GF-D8 (cell line): ENCODE data around the gene HS6ST2.
A peak's percentile ranks its signal among the peaks of the same experiment; 100 is the strongest.

ENCODE experiments used
- DNase-seq: peaks from one replicate; lab custom pipeline; 2025; lab: John Stamatoyannopoulos, UW

Gene HS6ST2

DNA sequence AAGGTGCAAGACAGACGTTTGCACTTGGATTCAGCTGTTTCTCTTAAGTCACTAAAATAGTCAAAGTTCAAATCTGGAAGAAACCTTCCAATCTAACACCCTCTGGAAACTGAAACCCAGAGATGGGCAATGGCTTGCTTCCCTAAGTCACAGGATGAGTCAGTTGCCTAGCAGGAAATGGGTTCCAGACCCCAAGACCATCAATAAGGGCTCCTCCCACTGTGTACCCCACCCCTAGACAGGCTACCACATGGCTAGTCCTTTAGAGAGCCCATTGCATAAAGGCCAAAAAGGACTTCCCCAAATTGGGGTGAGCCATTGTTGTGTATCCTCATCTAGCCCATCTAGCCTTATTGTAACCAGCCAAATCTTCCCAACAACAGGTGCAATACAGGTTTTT, 216.2 kb downstream of the HS6ST2 start:
- DNase-seq = no peak

DNA sequence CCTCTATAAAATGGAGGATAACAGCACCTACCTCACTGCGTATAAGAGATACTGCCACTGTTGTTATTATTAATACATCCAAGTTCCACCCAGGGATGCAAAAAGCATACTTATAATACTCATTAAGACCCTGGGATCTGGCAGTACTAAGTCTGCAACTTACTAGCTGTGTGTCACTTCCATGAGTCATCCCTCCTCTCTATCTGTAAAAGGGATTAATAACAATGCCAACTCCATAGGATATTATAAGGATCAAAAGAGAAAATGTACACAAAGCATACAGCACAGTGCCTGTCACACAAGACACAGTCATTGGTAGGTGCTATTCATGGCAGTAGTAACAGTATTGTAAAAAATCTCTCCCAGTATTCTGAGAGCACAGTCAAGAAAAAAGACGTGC, 216.7 kb downstream of the HS6ST2 start:
- no peak for DNase-seq

DNA sequence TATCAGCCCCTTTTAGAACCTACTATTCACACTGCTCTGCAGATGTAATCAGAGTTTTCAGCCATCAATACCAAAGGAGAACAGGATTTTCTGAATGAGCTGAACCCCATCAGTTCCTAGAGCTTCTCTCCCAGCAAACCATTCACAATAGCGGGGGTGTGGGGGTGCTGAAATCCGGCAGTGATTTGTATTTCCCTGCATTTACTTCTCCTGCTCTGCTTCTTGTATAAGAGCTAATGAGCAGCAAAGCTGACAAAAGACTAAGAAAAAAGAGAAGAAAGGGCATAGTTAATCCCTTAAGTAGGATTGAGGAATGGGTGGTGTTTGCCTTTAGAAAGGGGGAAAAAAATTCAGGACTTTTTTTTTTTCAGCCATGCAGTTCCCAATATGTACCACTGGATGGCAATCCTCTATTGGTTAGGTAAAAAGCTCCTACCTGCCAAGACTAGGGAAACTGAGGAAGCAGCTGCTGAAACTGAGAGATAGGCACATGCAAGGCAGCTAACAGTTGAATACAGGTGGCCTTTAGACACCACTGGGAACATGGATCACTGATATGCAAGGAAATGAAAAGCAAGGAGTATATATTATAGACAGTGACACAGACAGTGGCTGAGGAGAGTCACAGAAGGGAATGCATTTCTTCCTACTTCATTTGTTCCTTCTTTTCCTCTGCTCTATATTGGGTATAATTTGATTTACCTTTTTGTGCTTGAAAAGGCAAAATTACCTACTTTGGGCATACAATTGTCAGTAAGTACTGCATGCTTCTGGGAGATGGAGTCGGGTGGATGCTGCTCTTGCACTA, 217.9 kb downstream of the HS6ST2 start:
- no peak for DNase-seq

DNA sequence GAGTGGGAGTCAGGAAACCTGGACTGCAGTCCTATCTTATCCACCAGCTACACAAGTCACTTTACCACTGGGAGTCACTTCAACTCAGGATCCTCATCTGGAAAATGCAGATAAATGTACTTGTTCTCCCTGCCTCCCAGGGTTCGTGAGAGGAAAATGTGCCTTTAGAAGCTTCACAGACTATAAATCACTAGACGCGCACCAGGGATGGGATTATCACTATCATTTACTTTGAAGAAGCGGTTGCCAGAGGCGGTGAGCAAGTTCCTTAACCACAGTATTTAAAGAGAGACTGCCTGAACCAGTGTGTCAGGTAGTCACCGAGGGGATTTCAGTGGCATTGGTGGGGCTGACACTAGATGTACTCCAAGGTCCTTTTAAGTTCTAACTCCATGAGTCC, 219.5 kb downstream of the HS6ST2 start:
- no peak for DNase-seq

DNA sequence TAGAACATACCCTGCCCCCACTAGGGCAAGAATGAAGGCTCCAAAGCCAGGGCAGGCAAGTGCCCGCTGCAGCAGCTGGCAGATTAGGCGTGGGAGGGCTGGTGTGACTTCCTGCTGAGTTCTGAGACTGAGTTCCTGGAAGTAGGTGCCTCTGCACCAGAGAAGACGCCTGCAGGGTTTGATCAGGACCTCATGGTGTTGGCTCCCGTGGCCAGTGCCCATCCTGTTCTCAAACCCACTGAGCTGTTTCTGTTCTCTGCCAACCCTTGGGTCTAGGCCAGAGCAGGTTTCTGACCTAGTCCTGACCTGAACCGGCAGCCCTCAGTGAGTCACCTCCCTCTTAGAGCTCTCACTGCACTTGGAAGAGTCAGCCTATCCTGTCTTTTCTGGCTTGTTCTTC, 220.7 kb downstream of the HS6ST2 start:
- peak; percentile 5 for DNase-seq

DNA sequence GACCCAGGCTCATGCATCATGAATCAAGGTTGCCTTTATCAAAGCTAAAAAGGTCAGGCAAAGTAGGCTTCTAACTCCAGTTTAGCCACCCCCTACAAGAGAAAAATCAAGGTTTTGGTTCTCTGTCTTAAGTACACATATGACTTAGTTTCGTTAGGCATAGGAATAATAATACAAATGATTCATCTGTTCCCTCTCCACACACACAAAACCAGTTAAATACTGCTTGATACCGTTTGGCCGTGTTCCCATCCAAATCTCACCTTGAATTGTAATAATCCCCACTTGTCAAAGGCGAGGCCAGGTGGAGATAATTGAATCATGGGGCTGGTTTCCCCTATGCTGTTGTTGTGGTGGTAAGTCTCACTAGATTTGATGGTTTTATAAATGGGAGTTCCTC, 226.2 kb downstream of the HS6ST2 start:
- DNase-seq = no peak

DNA sequence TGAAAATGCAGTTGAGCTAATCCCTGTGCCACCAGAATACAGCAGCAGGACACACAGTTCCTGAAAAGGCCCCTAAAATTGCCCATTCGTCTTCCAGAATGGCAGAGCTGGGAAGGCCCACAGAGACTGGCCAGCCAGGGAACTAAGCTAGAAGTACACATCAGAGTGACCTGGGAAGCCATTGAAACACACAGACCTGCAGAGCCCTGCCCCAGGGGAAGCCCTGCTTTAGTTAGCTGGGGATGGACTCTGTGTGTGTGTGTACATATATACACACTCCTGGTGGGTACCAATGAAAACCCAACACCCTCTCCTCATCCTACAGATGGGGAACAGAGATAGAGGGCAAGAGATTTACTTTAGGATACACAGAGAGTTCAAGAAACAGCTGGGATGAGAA, 227.7 kb downstream of the HS6ST2 start:
- no peak for DNase-seq

DNA sequence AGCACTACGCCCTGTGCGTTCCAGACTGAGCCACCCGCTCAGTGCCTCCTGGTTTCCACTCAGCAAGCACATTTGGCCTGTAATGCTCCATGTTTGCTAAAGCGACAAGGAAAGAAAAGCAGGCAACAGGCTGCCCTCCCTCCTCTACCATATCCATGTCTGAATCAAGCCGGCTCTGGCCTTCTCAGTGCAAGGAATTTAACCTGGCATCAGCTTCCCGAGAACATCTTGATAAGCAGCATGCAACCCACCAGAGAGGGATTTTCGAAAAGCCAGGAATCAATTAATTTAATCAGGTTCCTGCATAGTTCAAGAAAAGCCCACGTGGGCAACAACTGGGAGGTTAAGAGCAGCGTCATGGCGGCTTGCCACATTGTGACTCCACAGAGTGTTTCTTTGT, 228.2 kb downstream of the HS6ST2 start:
- no peak for DNase-seq

DNA sequence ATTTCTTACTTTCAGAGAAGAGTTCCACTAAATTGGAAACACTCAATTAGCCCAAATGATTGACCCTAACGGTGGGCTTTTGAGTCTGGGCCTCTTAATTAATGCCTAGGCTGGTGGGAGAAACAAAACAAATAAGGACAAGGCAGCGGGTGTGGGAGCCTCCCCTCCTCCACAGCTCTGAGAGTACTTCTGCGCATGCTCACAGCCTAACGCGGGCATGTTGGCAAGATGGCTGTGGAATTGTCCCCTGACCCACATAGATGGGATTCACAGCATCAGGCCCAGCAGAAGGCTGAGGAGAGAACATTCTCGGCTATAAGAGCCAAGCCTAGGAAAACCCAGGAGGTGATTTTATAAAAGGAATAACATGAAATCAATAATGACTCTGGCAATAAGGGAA, 230.1 kb downstream of the HS6ST2 start:
- DNase-seq = no peak

DNA sequence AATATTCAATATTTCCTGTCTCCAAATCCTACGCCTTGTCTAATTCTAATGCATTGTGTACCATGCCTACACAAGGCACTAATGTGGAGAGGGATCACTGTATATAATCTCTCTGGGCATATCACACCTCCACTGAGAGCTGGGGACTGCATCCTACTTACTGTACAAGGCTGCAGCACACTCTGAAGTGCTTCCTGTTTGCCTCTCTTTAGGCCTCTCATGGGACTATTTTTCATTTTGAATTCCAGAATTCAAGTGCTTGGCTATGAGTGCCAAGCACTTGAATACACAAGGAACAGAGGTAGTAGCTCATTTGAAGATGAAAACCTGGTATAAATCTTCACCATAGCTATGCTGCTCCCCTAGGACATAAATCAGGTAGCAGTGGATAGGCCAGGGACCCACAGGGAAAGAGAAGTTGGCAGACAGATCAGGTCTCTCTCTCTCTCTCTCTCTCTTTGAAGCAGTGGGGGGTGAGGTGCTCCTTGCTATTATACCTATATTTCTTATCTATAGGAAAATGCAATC, 239.9 kb downstream of the HS6ST2 start:
- no peak for DNase-seq

DNA sequence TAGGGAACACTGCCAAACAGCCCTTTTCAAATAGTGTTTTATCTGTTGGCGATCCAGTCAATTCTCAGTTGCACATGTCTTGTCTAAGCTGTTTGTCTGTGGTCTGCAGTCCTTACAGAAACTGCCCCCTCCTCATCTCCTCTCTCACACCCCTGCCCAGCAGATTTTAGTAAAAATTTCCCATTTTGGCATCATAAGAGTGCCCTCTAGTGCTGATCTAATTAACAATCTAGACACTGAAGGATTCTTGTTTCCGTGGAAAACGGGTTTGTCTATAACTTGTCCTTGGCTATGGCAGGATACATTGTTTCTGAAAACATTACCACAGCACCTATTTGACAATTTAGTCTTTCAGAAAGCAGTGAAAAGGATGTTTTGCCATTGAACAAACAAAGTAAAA, 242.4 kb downstream of the HS6ST2 start:
- no peak for DNase-seq

DNA sequence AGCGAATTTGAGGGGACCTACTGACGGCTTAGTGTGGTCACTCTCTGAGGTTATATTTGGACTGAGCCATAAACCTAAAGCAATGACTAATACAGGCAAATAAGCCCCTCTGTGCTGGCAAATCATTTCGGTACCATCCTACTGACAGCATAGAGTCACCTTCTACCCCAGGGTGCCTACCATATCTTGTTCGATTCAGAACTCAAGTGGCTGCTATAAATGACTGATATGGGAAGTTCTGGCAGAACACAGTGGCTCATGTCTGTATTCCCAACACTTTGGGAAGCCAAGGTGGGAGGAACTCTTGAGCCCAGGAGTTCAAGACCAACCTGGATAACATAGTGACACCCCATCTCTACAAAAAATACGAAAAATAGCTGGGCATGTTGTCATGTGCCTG, 243.5 kb downstream of the HS6ST2 start:
- no peak for DNase-seq

DNA sequence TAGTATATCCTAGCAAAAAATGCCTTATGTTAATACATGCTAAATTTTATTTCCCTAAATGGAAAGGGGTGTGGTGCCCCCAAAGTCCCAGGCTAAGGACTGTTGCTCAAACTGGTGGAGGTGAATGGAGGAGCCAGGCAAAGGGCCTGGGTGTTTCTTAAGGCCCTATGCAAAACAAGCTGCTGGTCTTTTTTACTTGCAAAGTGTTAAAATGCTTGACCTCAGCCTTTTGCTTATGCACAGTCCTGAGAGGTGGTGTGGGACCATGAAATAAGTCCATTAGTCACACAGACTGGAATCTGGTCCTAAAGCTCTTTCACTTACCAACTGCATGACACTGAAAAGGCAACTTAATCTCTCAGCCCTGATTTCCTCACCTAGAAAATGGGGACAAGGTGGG, 246.1 kb downstream of the HS6ST2 start:
- no peak for DNase-seq

DNA sequence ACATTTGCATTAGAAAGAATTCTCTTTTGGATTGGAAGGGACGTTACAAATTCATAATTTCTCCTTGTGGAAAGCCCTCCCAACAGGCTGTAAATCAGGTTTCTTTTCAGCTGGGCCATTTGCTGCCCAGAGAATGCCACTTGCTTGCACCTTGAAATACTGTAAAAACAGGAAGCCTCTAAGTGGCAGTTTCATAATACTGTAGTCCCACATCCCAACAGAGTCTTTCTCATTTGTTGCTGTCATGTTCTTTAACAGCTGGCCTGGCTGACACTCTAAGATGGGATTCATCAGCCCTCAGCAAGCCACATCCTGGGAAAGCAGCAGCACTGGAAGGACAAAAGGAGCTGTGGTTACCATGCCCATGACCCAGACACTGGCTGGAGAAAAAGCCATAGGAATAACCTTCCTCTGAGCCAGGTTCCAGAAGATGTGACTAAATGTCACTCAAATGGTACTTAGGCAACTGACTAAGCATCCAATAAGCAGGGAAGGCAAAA, 247.7 kb downstream of the HS6ST2 start:
- no peak for DNase-seq

DNA sequence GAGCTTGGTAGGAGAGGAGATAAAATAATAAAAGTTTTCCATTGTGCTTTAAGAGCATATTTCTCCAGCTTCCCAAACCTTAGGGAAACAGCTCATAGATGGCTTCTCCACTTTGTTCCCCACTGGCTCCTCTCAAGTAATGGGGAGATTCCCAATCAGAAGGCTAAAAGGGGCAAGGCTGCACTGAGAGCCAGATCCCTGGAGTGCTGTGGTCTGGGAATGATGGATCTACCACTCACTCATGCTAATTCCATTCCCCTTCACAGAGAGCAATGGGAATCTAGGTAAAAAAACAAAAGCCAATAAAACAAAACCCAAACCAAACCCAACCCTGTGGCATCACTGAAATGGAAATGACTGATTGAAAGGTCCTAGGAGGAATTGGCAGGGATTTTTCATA, 249.9 kb downstream of the HS6ST2 start:
- DNase-seq = no peak

DNA sequence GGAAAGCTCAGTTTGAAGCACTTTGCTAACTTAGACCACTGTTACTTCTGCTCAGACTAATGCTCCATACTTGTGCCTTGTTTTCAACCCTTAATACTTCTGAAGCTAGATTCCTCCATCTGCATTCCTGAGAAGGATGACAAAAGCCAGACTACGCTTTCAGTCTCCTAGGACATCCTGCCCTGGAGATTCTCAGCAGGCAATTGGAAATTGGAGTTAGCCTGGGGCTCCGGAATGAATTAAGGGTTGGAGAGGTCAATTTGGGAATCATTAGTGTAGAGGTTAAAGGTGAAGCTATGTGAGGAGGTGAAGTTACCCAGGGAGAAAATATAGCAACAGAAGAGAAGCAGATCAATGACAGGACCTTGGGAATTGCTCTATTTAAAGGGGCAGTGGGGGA, 253.7 kb downstream of the HS6ST2 start:
- DNase-seq = no peak

DNA sequence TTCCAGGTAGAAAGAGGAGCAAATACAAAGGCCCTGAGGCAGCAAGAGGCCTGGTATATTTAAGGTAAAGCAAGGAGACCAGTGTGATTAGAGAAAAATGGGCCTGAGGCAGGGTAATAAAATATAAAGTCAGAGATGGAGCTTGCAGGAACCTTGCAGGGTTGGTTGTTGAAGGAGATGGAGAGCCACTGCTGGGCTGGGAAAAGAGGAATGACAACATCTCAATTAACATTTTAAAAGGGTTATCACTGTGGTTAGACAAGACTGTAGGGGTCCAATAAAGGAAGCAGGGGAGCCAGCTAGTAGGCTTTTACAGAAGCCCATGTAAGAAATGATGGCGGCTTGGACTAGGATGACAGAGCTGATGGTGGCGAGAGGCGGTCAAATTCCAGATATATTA, 264.0 kb downstream of the HS6ST2 start:
- no peak for DNase-seq

DNA sequence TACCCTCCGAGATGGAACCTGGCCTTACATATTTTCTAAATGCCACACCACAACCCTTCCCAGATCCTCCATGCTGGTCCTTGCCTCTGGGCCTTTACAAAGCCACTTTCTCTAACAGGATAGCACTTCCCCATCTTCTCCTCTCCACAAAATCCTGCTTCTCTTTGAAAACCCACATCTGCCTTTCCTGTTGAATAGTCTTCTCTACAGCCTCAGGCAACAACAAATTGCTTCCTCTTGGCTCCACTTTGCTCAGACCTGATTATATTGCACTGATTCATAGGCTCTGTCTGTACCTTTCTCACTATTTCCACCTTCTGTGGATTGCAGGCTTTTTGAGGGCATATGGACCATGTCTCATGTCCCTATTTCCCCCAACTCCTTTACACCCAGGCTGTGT, 265.9 kb downstream of the HS6ST2 start:
- DNase-seq = no peak

DNA sequence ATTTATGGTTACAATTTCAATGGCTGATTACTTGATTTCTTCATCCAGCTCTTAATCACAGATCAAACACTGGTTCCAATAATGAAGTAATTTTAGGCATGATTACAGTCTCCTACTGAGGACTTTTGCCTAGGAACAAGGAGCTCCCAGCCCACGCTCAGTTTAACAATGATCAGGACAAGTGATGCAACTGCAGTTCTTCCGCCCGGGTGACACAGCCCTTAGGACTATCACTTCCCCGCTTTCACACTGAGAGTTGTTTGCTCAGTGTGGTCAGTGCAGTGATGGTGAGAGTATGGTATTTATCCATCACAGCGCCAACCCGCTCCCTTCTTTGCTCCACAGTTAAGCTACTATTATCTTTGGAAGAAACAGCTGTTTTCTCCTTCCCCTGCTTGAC, 266.4 kb downstream of the HS6ST2 start:
- no peak for DNase-seq

DNA sequence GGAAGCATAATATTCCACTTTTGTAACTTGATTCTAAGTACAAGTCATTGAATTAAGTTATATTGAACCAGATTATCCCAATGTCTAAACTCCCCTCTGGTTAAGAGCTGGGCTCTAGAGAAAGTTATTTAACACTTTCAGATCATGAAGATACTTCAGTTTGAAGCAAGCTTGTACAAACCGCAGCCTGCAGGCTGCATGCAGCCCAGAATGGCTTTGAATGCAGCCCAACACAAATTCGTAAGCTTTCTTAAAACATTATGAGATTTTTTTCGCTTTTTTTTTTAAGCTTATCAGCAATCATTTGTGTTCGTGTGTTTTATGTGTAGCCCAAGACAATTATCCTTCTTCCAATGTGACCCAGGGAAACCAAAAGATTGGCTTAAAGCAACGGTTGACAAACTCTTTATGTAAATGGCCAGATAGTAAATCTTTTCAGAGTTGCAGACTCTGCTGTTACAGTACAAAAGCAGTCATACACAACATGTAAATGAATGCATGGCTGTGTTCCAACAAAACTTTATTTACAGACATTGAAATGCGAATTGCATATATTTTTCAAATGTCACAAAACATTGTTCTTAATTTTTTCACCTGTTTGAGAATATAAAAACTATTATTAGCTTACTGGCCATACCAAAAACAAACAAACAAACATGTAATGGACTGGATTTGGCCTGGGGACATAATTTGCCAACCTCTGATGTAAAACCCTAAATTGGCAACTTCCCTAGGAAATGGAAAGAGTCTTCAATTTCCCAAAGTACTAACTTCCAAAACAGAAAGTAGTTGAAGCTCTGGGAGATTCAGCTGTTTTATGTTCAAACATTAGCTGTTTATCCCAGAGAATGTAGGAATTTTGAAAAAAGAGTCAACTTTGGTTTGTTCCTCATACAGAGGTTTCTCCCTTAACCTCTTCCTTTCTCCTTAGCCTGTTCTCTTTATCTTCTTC, 268.5 kb downstream of the HS6ST2 start:
- no peak for DNase-seq

DNA sequence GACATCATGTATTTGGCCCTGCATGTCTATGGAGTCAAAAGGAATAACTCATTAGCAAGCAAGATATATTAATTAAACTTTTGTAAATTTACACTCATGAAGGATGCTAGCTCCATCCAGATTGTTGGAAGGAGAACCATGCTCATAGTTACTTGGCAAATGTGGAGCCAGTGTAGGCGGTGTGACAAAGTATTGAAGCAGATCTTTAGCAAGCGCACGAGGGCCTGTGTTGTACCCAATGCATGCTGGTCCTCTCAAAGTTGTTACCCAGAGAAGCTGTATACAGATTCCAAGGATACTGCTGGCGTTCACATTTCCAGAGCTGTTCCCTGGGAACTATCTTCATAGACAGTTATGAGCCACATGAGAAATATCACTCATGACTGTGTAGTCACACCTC, 273.2 kb downstream of the HS6ST2 start:
- DNase-seq = no peak

DNA sequence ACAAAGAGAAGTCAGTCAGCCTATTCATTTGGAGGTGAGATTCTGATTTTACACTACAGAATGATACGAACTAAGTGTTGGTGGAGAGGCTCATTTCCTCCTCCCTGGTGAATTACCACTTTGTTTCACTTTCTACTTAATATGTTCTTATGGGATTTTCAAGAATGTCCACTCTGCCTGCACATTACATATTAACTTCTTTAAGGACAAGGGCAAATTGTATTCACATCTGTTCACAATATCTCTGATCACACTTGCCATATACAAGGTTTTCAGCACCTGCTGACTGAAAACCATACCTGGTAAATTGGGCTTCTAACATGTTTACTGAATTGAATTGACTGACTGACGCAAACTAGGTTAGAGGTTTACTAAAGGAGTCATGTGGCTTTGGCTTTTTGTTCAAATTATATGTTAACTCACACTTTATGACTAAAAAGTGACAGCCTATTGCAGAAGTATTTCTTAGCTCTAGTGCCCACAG, 281.2 kb downstream of the HS6ST2 start:
- DNase-seq = no peak
